Adrenal gland (tissue), 5 donors: ENCODE measurements around the gene TNFRSF19.

Experiments
- CTCF ChIP-seq, 6 experiments: fragments of 450-650 bp in 4 of 6; fragments of 200-600 bp in 2 of 6; sonication (generic) in 1 of 6; IDR thresholded peaks; 1 replicate in 5 of 6; 2 replicates in 1 of 6; pipeline versions ENCODE4 v1.5.1 to v1.8.0; 2016 to 2021; ENCODE audit warnings: antibody characterized with exemption in 6 of 6, mild to moderate bottlenecking in 2 of 6, moderate library complexity in 1 of 6
- POLR2A ChIP-seq, 2 donors: fragments of 450-650 bp; IDR thresholded peaks; one replicate each; pipeline ENCODE4 v1.6.1; 2017; ENCODE audit warnings: antibody characterized with exemption in 2 of 2, mild to moderate bottlenecking in 2 of 2, moderate library complexity in 1 of 2
- donor health status: DM: no; HTN: no; CAD: no.

DNA sequence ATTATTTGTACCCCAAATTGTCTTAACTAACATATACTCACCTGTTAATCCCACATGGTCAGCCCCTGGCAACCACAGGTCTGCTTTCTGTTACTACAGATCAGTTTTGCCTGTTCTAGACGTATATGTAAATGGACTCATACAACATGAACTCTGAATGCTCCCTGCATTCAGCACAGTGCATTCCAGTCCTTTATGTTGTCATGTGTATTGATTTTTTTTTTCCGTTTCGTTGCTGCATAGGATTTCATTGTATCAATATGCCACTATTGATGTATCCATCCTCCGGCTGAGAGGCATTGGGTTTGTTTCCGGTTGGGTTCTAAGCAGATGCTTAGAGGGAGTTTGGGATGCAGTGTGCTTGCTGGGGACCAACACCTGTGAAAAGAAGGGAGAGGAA lies 36.1 kb upstream of the TNFRSF19 start:
- TF ChIP-seq CTCF (IDR thresholded peaks at IDR 0.05) (no peak), POLR2A (IDR thresholded peaks at IDR 0.05) (no peak)
